ENCODE measurements around the gene LILRB1.

DNA sequence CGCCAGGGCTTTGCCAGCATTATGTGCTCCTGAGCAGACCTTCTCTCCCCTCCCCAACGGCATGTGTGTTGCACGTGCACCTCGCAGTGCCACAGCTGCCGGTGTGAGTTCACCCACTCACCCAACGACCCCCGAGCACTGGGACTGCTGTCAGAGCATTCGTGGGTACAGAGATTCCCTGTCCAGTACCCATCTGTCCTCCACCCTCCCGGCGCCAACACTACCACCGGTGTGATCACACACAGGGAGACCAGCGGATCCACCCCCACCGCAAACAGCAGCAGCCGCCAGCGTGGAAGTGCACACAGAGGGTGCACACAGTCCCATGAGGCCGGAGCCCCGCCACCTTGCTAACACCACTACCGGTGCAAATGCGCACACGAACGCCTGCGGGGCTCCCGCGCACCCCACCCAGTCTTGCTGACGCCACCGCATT is 20.9 kb upstream of the LILRB1 start:
- TF ChIP-seq, protein P1, sequence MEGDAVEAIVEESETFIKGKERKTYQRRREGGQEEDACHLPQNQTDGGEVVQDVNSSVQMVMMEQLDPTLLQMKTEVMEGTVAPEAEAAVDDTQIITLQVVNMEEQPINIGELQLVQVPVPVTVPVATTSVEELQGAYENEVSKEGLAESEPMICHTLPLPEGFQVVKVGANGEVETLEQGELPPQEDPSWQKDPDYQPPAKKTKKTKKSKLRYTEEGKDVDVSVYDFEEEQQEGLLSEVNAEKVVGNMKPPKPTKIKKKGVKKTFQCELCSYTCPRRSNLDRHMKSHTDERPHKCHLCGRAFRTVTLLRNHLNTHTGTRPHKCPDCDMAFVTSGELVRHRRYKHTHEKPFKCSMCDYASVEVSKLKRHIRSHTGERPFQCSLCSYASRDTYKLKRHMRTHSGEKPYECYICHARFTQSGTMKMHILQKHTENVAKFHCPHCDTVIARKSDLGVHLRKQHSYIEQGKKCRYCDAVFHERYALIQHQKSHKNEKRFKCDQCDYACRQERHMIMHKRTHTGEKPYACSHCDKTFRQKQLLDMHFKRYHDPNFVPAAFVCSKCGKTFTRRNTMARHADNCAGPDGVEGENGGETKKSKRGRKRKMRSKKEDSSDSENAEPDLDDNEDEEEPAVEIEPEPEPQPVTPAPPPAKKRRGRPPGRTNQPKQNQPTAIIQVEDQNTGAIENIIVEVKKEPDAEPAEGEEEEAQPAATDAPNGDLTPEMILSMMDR (conservative IDR thresholded peaks at IDR 0.05; ENCODE audit: low read depth, low read length): no peak
- TF ChIP-seq EZH2phosphoT487 (IDR thresholded peaks at IDR 0.05; ENCODE audit: borderline replicate concordance, low read length) (no peak), EZH2 (IDR thresholded peaks at IDR 0.05; ENCODE audit: low read length, unreplicated experiment) (no peak)
